SK-N-SH treated with all-trans-retinoic acid at 6 μM for 48 hours (cell line): ENCODE results near the gene VPS33A.

Experiments
- ATAC-seq: fragments of 200-7000 bp; cut with Tn5 transposase; 3 replicates; pipeline ENCODE4 v1.9.1; 2020; ENCODE audit warnings: mild to moderate bottlenecking, moderate library complexity
- ARNTL ChIP-seq: fragments of 450-650 bp; formaldehyde crosslinking; IDR thresholded peaks from 2 replicates; pipeline ENCODE4 v1.5.0; 2020; ENCODE audit warnings: low read depth, mild to moderate bottlenecking, moderate library complexity, borderline replicate concordance
- BACH2 ChIP-seq: fragments of 250-450 bp; sonication (Bioruptor Pico); IDR thresholded peaks from 2 replicates; pipeline ENCODE4 v1.9.0; 2021; ENCODE audit warnings: mild to moderate bottlenecking, borderline replicate concordance
- CSDC2 ChIP-seq: fragments of 250-450 bp; sonication (Bioruptor Pico); IDR thresholded peaks from 2 replicates; pipeline ENCODE4 v1.5.0; 2020; ENCODE audit warnings: mild to moderate bottlenecking, moderate library complexity
- CSRNP3 ChIP-seq: fragments of 250-450 bp; sonication (Bioruptor Pico); IDR thresholded peaks from 2 replicates; pipeline ENCODE4 v1.5.1; 2021; ENCODE audit warnings: mild to moderate bottlenecking, moderate library complexity
- GLIS3 ChIP-seq: fragments of 250-450 bp; sonication (Bioruptor Pico); IDR thresholded peaks from 2 replicates; pipeline ENCODE4 v1.5.0; 2020; ENCODE audit warnings: mild to moderate bottlenecking, moderate library complexity
- OSR1 ChIP-seq: fragments of 250-450 bp; sonication (Bioruptor Pico); IDR thresholded peaks from 2 replicates; pipeline ENCODE4 v1.8.0; 2022; ENCODE audit warnings: moderate library complexity, mild to moderate bottlenecking, inconsistent platforms
- PATZ1 ChIP-seq: fragments of 250-450 bp; sonication (Bioruptor Pico); IDR thresholded peaks from 2 replicates; pipeline ENCODE4 v1.8.0; 2020; ENCODE audit warnings: mild to moderate bottlenecking, moderate library complexity, borderline replicate concordance
- POU6F1 ChIP-seq: fragments of 250-450 bp; sonication (Bioruptor Pico); IDR thresholded peaks from 2 replicates; pipeline ENCODE4 v1.8.0; 2021; ENCODE audit warnings: low read depth, mild to moderate bottlenecking, moderate library complexity, borderline replicate concordance
- PPARA ChIP-seq: fragments of 250-450 bp; sonication (Bioruptor Pico); IDR thresholded peaks from 2 replicates; pipeline ENCODE4 v1.5.0; 2020; ENCODE audit warnings: mild to moderate bottlenecking, borderline replicate concordance
- RARB ChIP-seq: fragments of 250-450 bp; sonication (Bioruptor Pico); IDR thresholded peaks from 2 replicates; pipeline ENCODE4 v1.8.0; 2021; ENCODE audit warnings: mild to moderate bottlenecking, moderate library complexity
- SNAI2 ChIP-seq: fragments of 250-450 bp; sonication (Bioruptor Pico); IDR thresholded peaks from 2 replicates; pipeline ENCODE4 v1.5.0; 2020; ENCODE audit warnings: mild to moderate bottlenecking, moderate library complexity
- TCF4 ChIP-seq: fragments of 250-450 bp; sonication (Bioruptor Pico); IDR thresholded peaks from 2 replicates; pipeline ENCODE4 v1.8.0; 2021; ENCODE audit warnings: mild to moderate bottlenecking, moderate library complexity, borderline replicate concordance
- TSHZ2 ChIP-seq: fragments of 250-450 bp; sonication (Bioruptor Pico); IDR thresholded peaks from 2 replicates; pipeline ENCODE4 v1.5.0; 2020; ENCODE audit warnings: mild to moderate bottlenecking, moderate library complexity
- ZFP3 ChIP-seq: fragments of 250-450 bp; sonication (Bioruptor Pico); IDR thresholded peaks from 2 replicates; pipeline ENCODE4 v1.5.0; 2020; ENCODE audit warnings: mild to moderate bottlenecking, moderate library complexity
- ZNF70 ChIP-seq: fragments of 450-650 bp; formaldehyde crosslinking; IDR thresholded peaks from 2 replicates; pipeline ENCODE4 v1.5.0; 2020; ENCODE audit warnings: mild to moderate bottlenecking, moderate library complexity

Gene VPS33A

GRCh38 chr12:122266230-122266901 is at the start of gene VPS33A:
Gene VPS33A, minus strand, starts transcription at chr12:122266494. Its CDS starts 86 bp downstream, at chr12:122266408.
- TF ChIP-seq SNAI2 (CRISPR knock-in tag) (no peak), TSHZ2 (CRISPR knock-in tag) (0 out of 2 replicates have a peak, but pooled peaks have one; percentile 36), GLIS3 (peak; percentile 54; the same call in 1 of the 2 replicates), ZFP3 (CRISPR knock-in tag) (peak; percentile 39; the same call in 1 of the 2 replicates), OSR1 (CRISPR knock-in tag) (no peak), ARNTL (CRISPR knock-in tag) (no peak), CSDC2 (no peak), ZNF70 (CRISPR knock-in tag) (no peak), TCF4 (CRISPR knock-in tag) (no peak), POU6F1 (peak; percentile 26; the same call in 1 of the 2 replicates), RARB (CRISPR knock-in tag) (0 out of 2 replicates have a peak, but pooled peaks have one; percentile 22), PATZ1 (CRISPR knock-in tag) (0 out of 2 replicates have a peak, but pooled peaks have one; percentile 40)
- peak; percentile 95 for ATAC-seq

- no peak for TF ChIP-seq ZNF70 (CRISPR knock-in tag)
- no peak for TF ChIP-seq TSHZ2 (CRISPR knock-in tag)
- TF ChIP-seq TCF4 (CRISPR knock-in tag): no peak
- TF ChIP-seq CSRNP3: no peak
- no peak for TF ChIP-seq ARNTL (CRISPR knock-in tag)
- no peak for TF ChIP-seq PATZ1 (CRISPR knock-in tag)
- no peak for TF ChIP-seq PPARA
- TF ChIP-seq BACH2 (CRISPR knock-in tag): no peak
- TF ChIP-seq OSR1 (CRISPR knock-in tag): no peak
Observed at GRCh38 chr12:122312926-122313325, 46.6 kb upstream of the VPS33A start.

More at GRCh38 chr12:122312926-122313325, 46.6 kb upstream of the VPS33A start:
- ATAC-seq: no peak
